ENCODE results near the gene RAB28.

GRCh38 chr4:13476152-13476551, 8.0 kb downstream of the RAB28 start:
- TF ChIP-seq POLR2A (IDR thresholded peaks at IDR 0.05) (no peak), CTCF (IDR thresholded peaks at IDR 0.05) (no peak), POLR2AphosphoS5 (IDR thresholded peaks at IDR 0.05) (no peak), EP300 (IDR thresholded peaks at IDR 0.05) (no peak)

Data from upper lobe of left lung (tissue), 4 donors.